GM12878 (cell line): ENCODE results near the gene CNTNAP2. TPM values are rescaled to one million over a fixed set of nuclear protein-coding genes. Genes with fewer than 3 reads are reported as not detected.

Experiments used
- DPF2 ChIP-seq: fragments of 450-650 bp; IDR thresholded peaks from 2 replicates; pipeline ENCODE4 v1.6.1; 2017; ENCODE audit warnings: mild to moderate bottlenecking
- RELB ChIP-seq: fragments of 450-650 bp; IDR thresholded peaks from 2 replicates; pipeline ENCODE4 v1.6.1; 2017; ENCODE audit warnings: low read depth, mild to moderate bottlenecking, moderate library complexity
- YBX1 ChIP-seq: fragments of 450-650 bp; IDR thresholded peaks from 2 replicates; pipeline ENCODE4 v1.6.1; 2016; ENCODE audit warnings: antibody characterized with exemption
- ZBTB4 ChIP-seq: fragments of 450-650 bp; formaldehyde crosslinking; IDR thresholded peaks from 2 replicates; pipeline ENCODE4 v1.4.0; 2022; ENCODE audit warnings: mild to moderate bottlenecking, moderate library complexity
- ZBTB40 ChIP-seq: fragments of 450-650 bp; IDR thresholded peaks from 2 replicates; pipeline ENCODE4 v1.6.1; 2016; ENCODE audit warnings: mild to moderate bottlenecking, moderate library complexity, borderline replicate concordance
- polyA plus RNA-seq, 11 experiments: library from polyadenylated mRNA; depleted of rRNA in 4 of 11; unstranded in 6 of 11; stranded (reverse) in 5 of 11; fragments of >200 nt; fragmentation: Nextera tagmentation in 4 of 11; fragmentation: Illumina TruSeq in 1 of 11; extraction: Ambion mirVana in 4 of 11; extraction: Trizol in 1 of 11; gene quantifications; 1 replicate in 1 of 11; 2 replicates in 10 of 11; pipeline versions ENCODE4 v1.2.1 to v1.2.3, GENCODE V29; 2011 to 2016; ENCODE audit warnings: inconsistent platforms in 2 of 11, missing spikeins in 2 of 11, low read depth in 1 of 11
- total RNA-seq, 4 experiments: library from RNA; depleted of rRNA in 3 of 4; stranded (reverse); fragments of >200 nt in 3 of 4; fragmentation: Illumina TruSeq in 1 of 4; extraction: Trizol in 1 of 4; gene quantifications; 2 replicates each; pipeline versions ENCODE4 v1.2.1 to v1.2.3, GENCODE V29; 2013 to 2021

CNTNAP2 gene
- total and polyA plus RNA-seq, 10 of the 15 experiments (the other 5 are each of a cell fraction or from before 2014, with no cell fraction given): 0.03 to 0.08 (median 0.03) TPM; not detected in 7

GRCh38 chr7:147607157-147607800 is 1490.7 kb downstream of the CNTNAP2 start (continued):
- no peak for TF ChIP-seq RELB
- TF ChIP-seq ZBTB40: no peak
- no peak for TF ChIP-seq ZBTB4
- no peak for TF ChIP-seq YBX1
- TF ChIP-seq DPF2: no peak
- TF ChIP-seq, all 136 proteins: peak for 0
